ENCODE results near the gene VSTM2L.

GRCh38 chr20:37954190-37954589 lies 51.3 kb downstream of the VSTM2L start:
- no peak for TF ChIP-seq POLR2AphosphoS5 (IDR thresholded peaks at IDR 0.05)
- no peak for TF ChIP-seq CTCF (IDR thresholded peaks at IDR 0.05; ENCODE audit: poor library complexity, severe bottlenecking)
- no peak for TF ChIP-seq RAD21 (conservative IDR thresholded peaks at IDR 0.05)
- no peak for TF ChIP-seq EP300 (conservative IDR thresholded peaks at IDR 0.05; ENCODE audit: poor library complexity, severe bottlenecking)
- TF ChIP-seq EZH2 (IDR thresholded peaks at IDR 0.05; ENCODE audit: borderline replicate concordance, insufficient read depth, low read length, poor library complexity, severe bottlenecking): no peak
